Natural killer cell (primary cell): ENCODE results near the gene CDC6. TPM values are rescaled to one million over a fixed set of nuclear protein-coding genes. Genes with fewer than 3 reads are reported as not detected.
A peak's percentile ranks its signal among the peaks of the same experiment; 100 is the strongest.

ENCODE experiments used
- ATAC-seq, 3 donors: fragments of 150-1000 bp in 2 of 3; fragments of 200-7000 bp in 1 of 3; cut with Tn5 transposase; 1 replicate in 1 of 3; 2 replicates in 2 of 3; pipeline ENCODE4 v1.10.0; 2021; ENCODE audit warnings: mild to moderate bottlenecking in 2 of 3, moderate library complexity in 2 of 3
- DNase-seq, 2 donors: peaks; one replicate each; pipeline versions ENCODE4 v3.0.0 to v3.0.0-alpha.2; 2013 to 2021; ENCODE audit warnings: mixed read lengths in 1 of 2
- H3K27ac ChIP-seq: one replicate; pipeline ENCODE4 v1.5.1; 2013; ENCODE audit warnings: mild to moderate bottlenecking, low read length
- H3K27me3 ChIP-seq: one replicate; pipeline ENCODE4 v1.6.1; 2013; ENCODE audit warnings: low read length; ENCODE audit not compliant: control insufficient read depth, insufficient read depth
- H3K36me3 ChIP-seq: one replicate; pipeline ENCODE4 v1.6.1; 2013; ENCODE audit warnings: low read length; ENCODE audit not compliant: control insufficient read depth, insufficient read depth
- H3K4me1 ChIP-seq: one replicate; pipeline ENCODE4 v1.6.1; 2013; ENCODE audit warnings: low read length; ENCODE audit not compliant: control insufficient read depth, insufficient read depth
- H3K4me3 ChIP-seq: one replicate; pipeline ENCODE4 v1.5.1; 2013; ENCODE audit warnings: low read length
- H3K9me3 ChIP-seq: one replicate; pipeline ENCODE4 v1.6.1; 2013; ENCODE audit warnings: low read length; ENCODE audit not compliant: control insufficient read depth, insufficient read depth
- H3K27ac Mint-ChIP-seq, 2 donors: one replicate each; pipeline ENCODE4 v1.8.0; 2022; ENCODE audit warnings: mild to moderate bottlenecking in 2 of 2, mixed read lengths in 2 of 2, moderate library complexity in 1 of 2
- H3K27me3 Mint-ChIP-seq, 2 donors: one replicate each; pipeline ENCODE4 v1.8.0; 2022; ENCODE audit warnings: low read depth in 2 of 2, mixed read lengths in 2 of 2
- H3K36me3 Mint-ChIP-seq: one replicate; pipeline ENCODE4 v1.8.0; 2022; ENCODE audit warnings: mixed read lengths
- H3K4me1 Mint-ChIP-seq, 2 donors: one replicate each; pipeline ENCODE4 v1.8.0; 2022; ENCODE audit warnings: mixed read lengths in 2 of 2
- H3K4me3 Mint-ChIP-seq: one replicate; pipeline ENCODE4 v1.8.0; 2022; ENCODE audit warnings: mild to moderate bottlenecking, moderate library complexity, mixed read lengths
- H3K9me3 Mint-ChIP-seq, 2 donors: one replicate each; pipeline ENCODE4 v1.8.0; 2022; ENCODE audit warnings: mixed read lengths in 2 of 2
- CTCF ChIP-seq: fragments of 200-600 bp; IDR thresholded peaks from one replicate; pipeline ENCODE4 v1.8.0; 2022; ENCODE audit warnings: antibody characterized with exemption
- WGBS: methylation state at CpG from one replicate; pipeline ENCODE4 v1.1.7; 2013; ENCODE audit warnings: missing lambda C conversion rate; ENCODE audit not compliant: insufficient coverage; 5-methylcytosine and 5-hydroxymethylcytosine counted together
- intact Hi-C: fragments of 100-400 bp; cut with micrococcal nuclease; formaldehyde crosslinking; loops from one replicate; pipeline ENCODE4 v1.14.2; 2022
- total RNA-seq, 4 donors: library from RNA; stranded (reverse); fragments of 120-200 nt in 1 of 4; gene quantifications; one replicate each; pipeline versions ENCODE4 v1.2.3 to v1.2.4, GENCODE V29; 2013 to 2022

The CDC6 gene
- total RNA-seq, 3 donors from 2014 or later (not counting 1 experiment from before 2014, with no cell fraction given), result 3.4 to 4.9 (median 3.8) TPM

- Histone ChIP-seq H3K9me3 (no peaks in the 10 kb centered on the region), H3K4me3 (no peak overlapping the region), H3K27me3 (no peaks in the 10 kb centered on the region), H3K4me1 (peaks cover 90% of the 10 kb centered on the region), H3K27ac (peak overlapping the region; percentile 59), H3K36me3 (peaks cover 38% of the 10 kb centered on the region)
- DNase-seq (peak in 1 of 2 donors; percentile 32), ATAC-seq (peak; percentile 21 to 27 (median 26))
- Mint-ChIP-seq H3K9me3 (no peaks in the 10 kb centered on the region), H3K27me3 (no peaks in the 10 kb centered on the region), H3K36me3 (no peaks in the 10 kb centered on the region), H3K4me1 (peaks cover 61 to 92% of the 10 kb centered on the region in 2 donors), H3K4me3 (peak overlapping the region; percentile 80), H3K27ac (peak overlapping the region; percentile 89 to 97)
- intact Hi-C loops, result no loop called here
- TF ChIP-seq CTCF, result no peak
- WGBS, result 8% methylated on average over 2 of the region's 9 CpGs
Measured at GRCh38 chr17:40347319-40348135, 59.8 kb downstream of the CDC6 start.

- H3K27ac Mint-ChIP-seq, result peak overlapping the region; percentile 89 to 97
- Histone ChIP-seq H3K9me3 (no peaks in the 10 kb centered on the region), H3K4me3 (no peak overlapping the region), H3K27me3 (no peaks in the 10 kb centered on the region), H3K36me3 (peaks cover 44% of the 10 kb centered on the region), H3K4me1 (peaks cover 90% of the 10 kb centered on the region), H3K27ac (peak overlapping the region; percentile 59)
- WGBS, result 69% methylated on average over 4 of the region's 5 CpGs
- DNase-seq (no peak), ATAC-seq (no peak)
- TF ChIP-seq CTCF, result no peak
- H3K36me3 Mint-ChIP-seq, result no peaks in the 10 kb centered on the region
- intact Hi-C loops, result no loop called here
- peaks cover 62 to 92% of the 10 kb centered on the region in 2 donors for H3K4me1 Mint-ChIP-seq
- H3K9me3 Mint-ChIP-seq, result no peaks in the 10 kb centered on the region
- no peaks in the 10 kb centered on the region for H3K27me3 Mint-ChIP-seq
- peak overlapping the region; percentile 80 for H3K4me3 Mint-ChIP-seq
Measured at GRCh38 chr17:40348136-40348504, 60.4 kb downstream of the CDC6 start.

- Mint-ChIP-seq H3K4me1 (peaks cover 55 to 86% of the 10 kb centered on the region in 2 donors), H3K4me3 (peak overlapping the region; percentile 52), H3K27ac (peak overlapping the region; percentile 75 to 97), H3K36me3 (no peaks in the 10 kb centered on the region), H3K9me3 (no peaks in the 10 kb centered on the region), H3K27me3 (no peaks in the 10 kb centered on the region)
- H3K27ac ChIP-seq, result no peak overlapping the region
- TF ChIP-seq CTCF, result no peak
- WGBS, result 75% methylated on average over 17 of the region's 17 CpGs
- ATAC-seq (no peak), DNase-seq (peak; percentile 11 to 18)
- peaks cover 45% of the 10 kb centered on the region for H3K36me3 ChIP-seq
- no peaks in the 10 kb centered on the region for H3K27me3 ChIP-seq
- intact Hi-C loops, result no loop called here
- H3K4me3 ChIP-seq, result no peak overlapping the region
- no peaks in the 10 kb centered on the region for H3K9me3 ChIP-seq
- peaks cover 85% of the 10 kb centered on the region for H3K4me1 ChIP-seq
Measured at GRCh38 chr17:40348562-40349476, 61.1 kb downstream of the CDC6 start.
